Right lobe of liver (tissue), 4 donors: ENCODE results near the gene KIF1A.

ENCODE experiments used
- POLR2A ChIP-seq: fragments of 450-650 bp; IDR thresholded peaks from one replicate; pipeline ENCODE4 v1.6.1; 2017; ENCODE audit warnings: antibody characterized with exemption, mild to moderate bottlenecking
- TF ChIP-seq, protein P1 (sequence below), 4 donors: fragments of 200-600 bp in 3 of 4; fragments of 450-650 bp in 1 of 4; IDR thresholded peaks; one replicate each; pipeline versions ENCODE4 v1.5.1 to v1.8.0; 2016 to 2022; ENCODE audit warnings: antibody characterized with exemption in 4 of 4, mild to moderate bottlenecking in 2 of 4
- donor health status: DM: no; HTN: no; CAD: no.
- donor health status: DM: no; HTN: no; CAD: no.
- donor health status: DM: no; HTN: yes; CAD: no.

GRCh38 chr2:240835528-240835927 is 15.5 kb upstream of the KIF1A start:
- TF ChIP-seq, protein P1, sequence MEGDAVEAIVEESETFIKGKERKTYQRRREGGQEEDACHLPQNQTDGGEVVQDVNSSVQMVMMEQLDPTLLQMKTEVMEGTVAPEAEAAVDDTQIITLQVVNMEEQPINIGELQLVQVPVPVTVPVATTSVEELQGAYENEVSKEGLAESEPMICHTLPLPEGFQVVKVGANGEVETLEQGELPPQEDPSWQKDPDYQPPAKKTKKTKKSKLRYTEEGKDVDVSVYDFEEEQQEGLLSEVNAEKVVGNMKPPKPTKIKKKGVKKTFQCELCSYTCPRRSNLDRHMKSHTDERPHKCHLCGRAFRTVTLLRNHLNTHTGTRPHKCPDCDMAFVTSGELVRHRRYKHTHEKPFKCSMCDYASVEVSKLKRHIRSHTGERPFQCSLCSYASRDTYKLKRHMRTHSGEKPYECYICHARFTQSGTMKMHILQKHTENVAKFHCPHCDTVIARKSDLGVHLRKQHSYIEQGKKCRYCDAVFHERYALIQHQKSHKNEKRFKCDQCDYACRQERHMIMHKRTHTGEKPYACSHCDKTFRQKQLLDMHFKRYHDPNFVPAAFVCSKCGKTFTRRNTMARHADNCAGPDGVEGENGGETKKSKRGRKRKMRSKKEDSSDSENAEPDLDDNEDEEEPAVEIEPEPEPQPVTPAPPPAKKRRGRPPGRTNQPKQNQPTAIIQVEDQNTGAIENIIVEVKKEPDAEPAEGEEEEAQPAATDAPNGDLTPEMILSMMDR (IDR thresholded peaks at IDR 0.05) = no peak
- TF ChIP-seq POLR2A = no peak
